D721Med (cell line): ENCODE data around the gene MMP17.

Source experiments
- DNase-seq: peaks from one replicate; pipeline ENCODE4 v3.0.0; 2011; ENCODE audit warnings: low spot score; ENCODE audit not compliant: insufficient read length
- FAIRE-seq: peaks from 2 replicates; lab custom pipeline; 2011; peaks lifted over from hg19 to GRCh38; lab: Jason Lieb, UNC
- CTCF ChIP-seq: IDR thresholded peaks from 2 replicates; pipeline ENCODE4 v1.5.1; 2012; ENCODE audit warnings: mild to moderate bottlenecking, control low read depth; ENCODE audit not compliant: insufficient read depth; ENCODE audit errors: missing control alignments

MMP17 gene

GRCh38 chr12:131824450-131824849 is 3.7 kb upstream of the MMP17 start:
- no peak for DNase-seq
- no peak for TF ChIP-seq CTCF
- no peak for FAIRE-seq

GRCh38 chr12:131825146-131825892 is 2.9 kb upstream of the MMP17 start:
- no peak for DNase-seq
- FAIRE-seq = no peak
- no peak for TF ChIP-seq CTCF

GRCh38 chr12:131826097-131826928 is 1.9 kb upstream of the MMP17 start:
- no peak for TF ChIP-seq CTCF
- FAIRE-seq (no peak), DNase-seq (no peak)

- DNase-seq (no peak), FAIRE-seq (no peak)
- TF ChIP-seq CTCF = no peak
Observed at GRCh38 chr12:131828671-131829355, 620 bp downstream of the MMP17 start.

- no peak for DNase-seq
- no peak for TF ChIP-seq CTCF
- no peak for FAIRE-seq
Observed at GRCh38 chr12:131829356-131829747, 1.2 kb downstream of the MMP17 start.

GRCh38 chr12:131829791-131830334 is 1.7 kb downstream of the MMP17 start:
- TF ChIP-seq CTCF = no peak
- no peak for FAIRE-seq
- no peak for DNase-seq
